C4-2B (cell line): ENCODE results near the gene C6orf132.

Experiments
- CTCF ChIP-seq: fragments of 450-650 bp; conservative IDR thresholded peaks from 2 replicates; pipeline ENCODE4 v1.5.1; 2017; ENCODE audit warnings: mild to moderate bottlenecking
- ZFX ChIP-seq: fragments of 450-650 bp; IDR thresholded peaks from 2 replicates; pipeline ENCODE4 v1.6.1; 2017

- no peak for TF ChIP-seq CTCF
- TF ChIP-seq ZFX: no peak
Observed at GRCh38 chr6:42101186-42101657, 41.2 kb downstream of the C6orf132 start.
